IMR-90 (cell line): ENCODE results near the gene TEFM. TPM values are rescaled to one million over a fixed set of nuclear protein-coding genes. Genes with fewer than 3 reads are reported as not detected.

ENCODE experiments used
- ATAC-seq: fragments of 200-7000 bp; cut with Tn5 transposase; 2 replicates; pipeline ENCODE4 v1.9.1; 2020; ENCODE audit warnings: low read depth, mild to moderate bottlenecking, moderate library complexity
- BruUV-seq: library from RNA; stranded (reverse); fragments of 400-500 nt; replicated peaks from 2 replicates; lab custom pipeline; 2021; lab: Mats Ljungman, UMichigan
- CTCF ChIA-PET: fragments of 300-600 bp; formaldehyde crosslinking; extraction: SDS; loops from one replicate; lab custom pipeline; 2021; ENCODE audit warnings: antibody characterized with exemption; lab: Yijun Ruan, JAX
- POLR2A ChIA-PET: fragments of 300-600 bp; sonication (Branson Sonifier 250); formaldehyde crosslinking; loops from one replicate; lab custom pipeline; 2022; ENCODE audit warnings: antibody characterized with exemption; ENCODE audit not compliant: unreplicated experiment; lab: Charles Lee
- DNase-seq: peaks from one replicate; pipeline ENCODE4 v3.0.0; 2013
- H2AFZ ChIP-seq: replicated peaks from 2 replicates; pipeline ENCODE3; 2013; ENCODE audit warnings: low read length, mild to moderate bottlenecking; ENCODE audit not compliant: poor library complexity
- H2AK5ac ChIP-seq: 2 replicates; pipeline ENCODE4 v1.6.1; 2013; ENCODE audit warnings: low read depth, low read length, inconsistent platforms
- H2AK9ac ChIP-seq: replicated peaks from 2 replicates; pipeline ENCODE3; 2013; ENCODE audit warnings: mild to moderate bottlenecking, low read depth, low read length, moderate library complexity; ENCODE audit not compliant: poor library complexity
- H2BK120ac ChIP-seq: 2 replicates; pipeline ENCODE4 v1.6.1; 2013; ENCODE audit warnings: low read depth, low read length, inconsistent platforms
- H2BK15ac ChIP-seq: 3 replicates; pipeline ENCODE4 v1.6.1; 2013; ENCODE audit warnings: low read depth, low read length, inconsistent platforms
- H2BK20ac ChIP-seq: 2 replicates; pipeline ENCODE4 v1.6.1; 2013; ENCODE audit warnings: low read depth, mild to moderate bottlenecking, inconsistent platforms, low read length, moderate library complexity
- H2BK5ac ChIP-seq: 2 replicates; pipeline ENCODE4 v1.6.1; 2013; ENCODE audit warnings: mild to moderate bottlenecking, low read depth, low read length, inconsistent platforms; ENCODE audit not compliant: poor library complexity, severe bottlenecking
- H3K14ac ChIP-seq: replicated peaks from 2 replicates; pipeline ENCODE4 v1.6.1; 2013; ENCODE audit warnings: low read depth, low read length, inconsistent platforms
- H3K18ac ChIP-seq: 2 replicates; pipeline ENCODE4 v1.6.1; 2013; ENCODE audit warnings: low read depth, low read length, control low read depth
- H3K23ac ChIP-seq: 2 replicates; pipeline ENCODE4 v1.6.1; 2013; ENCODE audit warnings: low read depth, low read length, inconsistent platforms
- H3K27ac ChIP-seq: 2 replicates; pipeline ENCODE4 v1.5.1; 2013; ENCODE audit warnings: mild to moderate bottlenecking, control low read depth, low read length; ENCODE audit not compliant: insufficient read depth
- H3K27me3 ChIP-seq: 2 replicates; pipeline ENCODE4 v1.6.1; 2013; ENCODE audit warnings: low read length; ENCODE audit not compliant: control insufficient read depth, insufficient read depth
- H3K36me3 ChIP-seq: 2 replicates; pipeline ENCODE4 v1.6.1; 2013; ENCODE audit warnings: low read length, mixed read lengths; ENCODE audit not compliant: control insufficient read depth, insufficient read depth
- H3K4ac ChIP-seq: 2 replicates; pipeline ENCODE4 v1.6.1; 2013; ENCODE audit warnings: low read depth, low read length, inconsistent platforms
- H3K4me1 ChIP-seq: 2 replicates; pipeline ENCODE4 v1.6.1; 2013; ENCODE audit warnings: low read length, mixed read lengths; ENCODE audit not compliant: control insufficient read depth, insufficient read depth
- H3K4me2 ChIP-seq: 2 replicates; pipeline ENCODE4 v1.6.1; 2013; ENCODE audit warnings: low read depth, mild to moderate bottlenecking, control low read depth, low read length, moderate library complexity
- H3K4me3 ChIP-seq: 2 replicates; pipeline ENCODE4 v1.5.1; 2013; ENCODE audit warnings: low read depth, mild to moderate bottlenecking, control low read depth, low read length, moderate library complexity; ENCODE audit not compliant: insufficient read depth
- H3K56ac ChIP-seq: 2 replicates; pipeline ENCODE4 v1.6.1; 2013; ENCODE audit warnings: low read length, inconsistent platforms; ENCODE audit not compliant: insufficient read depth; ENCODE audit errors: extremely low read depth
- H3K79me1 ChIP-seq, 2 experiments: 2 replicates each; pipeline ENCODE4 v1.6.1; 2013; ENCODE audit warnings: low read length in 2 of 2, inconsistent platforms in 1 of 2, low read depth in 1 of 2
- H3K9ac ChIP-seq: 2 replicates; pipeline ENCODE4 v1.6.1; 2013; ENCODE audit warnings: low read depth, low read length, control low read depth
- H3K9me1 ChIP-seq: 2 replicates; pipeline ENCODE4 v1.6.1; 2013; ENCODE audit warnings: low read length, inconsistent platforms; ENCODE audit not compliant: insufficient read depth
- H3K9me3 ChIP-seq: 2 replicates; pipeline ENCODE4 v1.6.1; 2013; ENCODE audit warnings: low read length; ENCODE audit not compliant: control insufficient read depth, insufficient read depth
- H4K20me1 ChIP-seq: 2 replicates; pipeline ENCODE4 v1.6.1; 2013; ENCODE audit warnings: low read length, inconsistent platforms; ENCODE audit not compliant: insufficient read depth
- H4K5ac ChIP-seq: 2 replicates; pipeline ENCODE4 v1.6.1; 2013; ENCODE audit warnings: mild to moderate bottlenecking, low read depth, low read length, control low read depth
- H4K8ac ChIP-seq, 2 experiments: 2 replicates each; pipeline ENCODE4 v1.6.1; 2013; ENCODE audit warnings: low read depth in 2 of 2, low read length in 2 of 2, control low read depth in 1 of 2, inconsistent platforms in 1 of 2
- H4K91ac ChIP-seq: 2 replicates; pipeline ENCODE4 v1.6.1; 2013; ENCODE audit warnings: low read depth, low read length, inconsistent platforms; ENCODE audit not compliant: insufficient read depth
- BHLHE40 ChIP-seq: fragments of 150-350 bp; IDR thresholded peaks from 2 replicates; pipeline ENCODE4 v1.6.1; 2016; ENCODE audit warnings: mild to moderate bottlenecking, low read depth, low read length
- CHD1 ChIP-seq: IDR thresholded peaks from 2 replicates; pipeline ENCODE4 v1.6.1; 2012; ENCODE audit warnings: low read depth, low read length, improper control_type of control experiment
- CTCF ChIP-seq: conservative IDR thresholded peaks from 2 replicates; pipeline ENCODE4 v1.5.1; 2012; ENCODE audit warnings: mild to moderate bottlenecking, low read depth, low read length, improper control_type of control experiment
- ELK1 ChIP-seq: fragments of 150-350 bp; IDR thresholded peaks from 2 replicates; pipeline ENCODE4 v1.6.1; 2016; ENCODE audit warnings: low read depth, mild to moderate bottlenecking, low read length, moderate library complexity, borderline replicate concordance
- MAFK ChIP-seq: IDR thresholded peaks from 2 replicates; pipeline ENCODE4 v1.6.1; 2012; ENCODE audit warnings: low read depth, low read length, improper control_type of control experiment
- MAZ ChIP-seq: IDR thresholded peaks from 2 replicates; pipeline ENCODE4 v1.6.1; 2012; ENCODE audit warnings: low read depth, mild to moderate bottlenecking, low read length, improper control_type of control experiment, moderate library complexity, borderline replicate concordance
- NFE2L2 ChIP-seq: fragments of 150-350 bp; IDR thresholded peaks from 2 replicates; pipeline ENCODE4 v1.6.1; 2016; ENCODE audit warnings: low read depth, mild to moderate bottlenecking, low read length
- POLR2A ChIP-seq: IDR thresholded peaks from 2 replicates; pipeline ENCODE4 v1.6.1; 2012; ENCODE audit warnings: mild to moderate bottlenecking, low read depth, low read length
- RAD21 ChIP-seq: IDR thresholded peaks from 2 replicates; pipeline ENCODE4 v1.6.1; 2012; ENCODE audit warnings: low read length, improper control_type of control experiment
- RCOR1 ChIP-seq: IDR thresholded peaks from 2 replicates; pipeline ENCODE4 v1.6.1; 2012; ENCODE audit warnings: mild to moderate bottlenecking, low read length, improper control_type of control experiment; ENCODE audit not compliant: insufficient replicate concordance
- RFX5 ChIP-seq: IDR thresholded peaks from 2 replicates; pipeline ENCODE4 v1.8.0; 2012; ENCODE audit warnings: low read depth, mild to moderate bottlenecking, low read length, moderate library complexity
- SMC3 ChIP-seq: fragments of 150-350 bp; IDR thresholded peaks from 2 replicates; pipeline ENCODE4 v1.6.1; 2016; ENCODE audit warnings: low read depth, mild to moderate bottlenecking, antibody characterized with exemption, low read length, moderate library complexity
- USF2 ChIP-seq: fragments of 150-350 bp; IDR thresholded peaks from 2 replicates; pipeline ENCODE4 v1.6.1; 2017; ENCODE audit warnings: mild to moderate bottlenecking, antibody characterized with exemption, low read length, low read depth
- WGBS, 2 experiments: methylation state at CpG; one replicate each; pipeline versions ENCODE4 v1.1.5 to v1.1.7; 2013; ENCODE audit warnings: missing lambda C conversion rate in 2 of 2; ENCODE audit not compliant: insufficient read length in 1 of 2; ENCODE audit errors: extremely low coverage in 2 of 2; 5-methylcytosine and 5-hydroxymethylcytosine counted together
- dilution Hi-C: fragments of 300-500 bp; cut with HindIII; formaldehyde crosslinking; loops from one replicate; pipeline ENCODE4 v1.14.3; 2018; ENCODE audit warnings: low sequenced_read_pairs; ENCODE audit not compliant: unreplicated experiment
- in situ Hi-C: fragments of 300-500 bp; cut with MboI; formaldehyde crosslinking; loops from 3 replicates; pipeline ENCODE4 v1.14.3; 2019; ENCODE audit warnings: low sequenced_read_pairs, inconsistent platforms, mixed read lengths
- intact Hi-C: fragments of 100-400 bp; cut with micrococcal nuclease; formaldehyde crosslinking; loops from 2 replicates; pipeline ENCODE4 v1.10.0; 2022
- polyA plus RNA-seq, 3 experiments: library from polyadenylated mRNA; depleted of rRNA; stranded (reverse); fragments of >200 nt; gene quantifications; 2 replicates each; pipeline ENCODE4 v1.2.3, GENCODE V29; 2012; ENCODE audit warnings: low replicate concordance in 1 of 3
- total RNA-seq: library from RNA; depleted of rRNA; stranded (reverse); fragments of >200 nt; gene quantifications from 2 replicates; pipeline ENCODE4 v1.2.3, GENCODE V29; 2012

The TEFM gene
- total and polyA plus RNA-seq, 2 of the 4 experiments (the other 2 are of a cell fraction) = 7.9 to 13.8 TPM

- no peaks in the 10 kb centered on the region for H3K9me1 ChIP-seq
- H2AK5ac ChIP-seq = no peak overlapping the region
- TF ChIP-seq BHLHE40 (no peak), RCOR1 (no peak), CTCF (no peak), USF2 (no peak), NFE2L2 (no peak), MAZ (no peak), SMC3 (no peak), MAFK (no peak), ELK1 (no peak), POLR2A (no peak), CHD1 (no peak), RFX5 (no peak), RAD21 (no peak)
- no peak overlapping the region for H4K8ac ChIP-seq
- no peak overlapping the region for H2BK15ac ChIP-seq
- no CpG with 5 or more reads among the region's 3 CpGs for WGBS, 2 experiments
- H3K14ac ChIP-seq = no peak overlapping the region
- CTCF ChIA-PET = no interaction called here
- no peak overlapping the region for H3K9ac ChIP-seq
- intact Hi-C loops (loop anchor here (5.0 kb wide), 1 partner anchor 308 kb away; no protein-coding TSS in a partner anchor), in situ Hi-C loops (no loop called here), dilution Hi-C loops (no loop called here)
- no peak overlapping the region for H3K27ac ChIP-seq
- H3K9me3 ChIP-seq = no peaks in the 10 kb centered on the region
- H3K36me3 ChIP-seq = no peaks in the 10 kb centered on the region
- no peak for ATAC-seq
- no peak overlapping the region for H3K4me2 ChIP-seq
- H3K23ac ChIP-seq = no peak overlapping the region
- peaks cover 15 to 30% of the 10 kb centered on the region in 2 experiments for H3K79me1 ChIP-seq
- no peak overlapping the region for H3K4ac ChIP-seq
- no peak overlapping the region for H2AFZ ChIP-seq
- H3K56ac ChIP-seq = no peak overlapping the region
- no peak overlapping the region for H4K5ac ChIP-seq
- no peak overlapping the region for H2BK120ac ChIP-seq
- POLR2A ChIA-PET = no interaction called here
- BruUV-seq = no TSS peak
- no peak overlapping the region for H4K91ac ChIP-seq
- no peak overlapping the region for H3K4me3 ChIP-seq
- H3K27me3 ChIP-seq = no peaks in the 10 kb centered on the region
- no peaks in the 10 kb centered on the region for H4K20me1 ChIP-seq
- H3K4me1 ChIP-seq = peaks cover 4% of the 10 kb centered on the region; the same call in 1 of the 2 replicates
- no peak overlapping the region for H2BK20ac ChIP-seq
- no peak overlapping the region for H3K18ac ChIP-seq
- no peak overlapping the region for H2BK5ac ChIP-seq
- no peak overlapping the region for H2AK9ac ChIP-seq
- no peak for DNase-seq
Measured at GRCh38 chr17:30908717-30909420, 2.8 kb upstream of the TEFM start.
